GM18526 (cell line): Measurements from ENCODE around the gene NGB.

Experiments used
- POLR2A ChIP-seq: IDR thresholded peaks from 3 replicates; pipeline ENCODE4 v1.6.1; 2011; ENCODE audit not compliant: insufficient read length; ENCODE audit errors: extremely low read depth

NGB gene

DNA sequence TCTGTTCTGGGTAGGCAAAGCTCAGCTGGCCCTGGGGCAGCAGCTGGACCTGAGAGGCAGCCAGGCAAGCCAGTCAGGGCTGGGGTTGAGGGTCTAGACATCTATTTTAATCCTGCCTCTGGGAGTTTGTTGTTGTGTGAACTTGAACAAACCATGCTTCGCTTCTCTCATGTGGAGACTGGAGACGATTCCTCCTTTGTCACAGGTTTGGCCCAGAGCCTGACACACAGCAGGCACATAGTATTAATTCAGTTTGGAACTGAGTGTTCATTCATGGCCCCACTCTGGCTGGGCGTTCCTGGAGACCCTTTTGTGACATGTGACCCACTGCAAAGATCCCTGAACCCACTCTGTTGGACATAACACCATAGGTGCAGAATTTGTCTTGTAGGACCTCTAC lies 39.3 kb downstream of the NGB start:
- no peak for TF ChIP-seq POLR2A

DNA sequence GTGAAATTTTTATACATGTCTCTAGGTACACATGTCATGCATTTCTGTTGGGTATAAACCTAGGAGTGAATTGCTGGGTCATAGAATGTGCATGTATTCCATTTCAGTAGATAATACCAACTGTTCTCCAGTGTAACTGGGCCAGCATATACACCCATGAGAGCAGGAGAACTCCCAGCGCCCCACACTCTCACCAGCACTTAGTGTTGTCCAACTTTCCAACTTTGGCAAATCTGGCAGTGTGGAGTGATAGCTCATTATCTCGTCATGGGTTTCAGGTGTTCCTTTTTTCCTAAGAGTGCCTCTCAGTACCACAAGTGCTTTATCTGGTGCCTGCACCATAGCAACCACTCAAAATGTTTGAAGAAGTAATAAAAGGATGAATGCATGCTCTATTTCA lies 40.1 kb downstream of the NGB start:
- no peak for TF ChIP-seq POLR2A

DNA sequence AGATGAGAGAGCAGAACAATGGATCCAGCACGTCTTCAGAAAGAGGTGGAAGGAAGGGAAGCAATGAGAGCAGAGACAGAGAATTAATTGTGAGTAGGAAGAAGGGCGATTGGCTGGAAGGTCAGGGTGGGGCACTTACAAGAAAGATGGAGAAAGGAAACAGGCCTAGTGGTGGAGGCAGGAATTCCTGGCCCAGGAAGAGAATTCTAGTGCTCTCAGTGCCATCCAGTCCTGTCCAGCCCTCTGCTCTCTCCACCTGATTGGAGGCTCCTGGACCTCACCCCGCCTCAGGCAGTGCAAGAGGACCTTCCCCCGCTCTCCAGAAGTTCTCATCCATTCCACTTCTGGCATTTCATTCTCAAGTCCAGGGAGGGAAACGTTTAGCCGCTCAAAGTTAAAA lies 43.0 kb downstream of the NGB start:
- TF ChIP-seq POLR2A = no peak

DNA sequence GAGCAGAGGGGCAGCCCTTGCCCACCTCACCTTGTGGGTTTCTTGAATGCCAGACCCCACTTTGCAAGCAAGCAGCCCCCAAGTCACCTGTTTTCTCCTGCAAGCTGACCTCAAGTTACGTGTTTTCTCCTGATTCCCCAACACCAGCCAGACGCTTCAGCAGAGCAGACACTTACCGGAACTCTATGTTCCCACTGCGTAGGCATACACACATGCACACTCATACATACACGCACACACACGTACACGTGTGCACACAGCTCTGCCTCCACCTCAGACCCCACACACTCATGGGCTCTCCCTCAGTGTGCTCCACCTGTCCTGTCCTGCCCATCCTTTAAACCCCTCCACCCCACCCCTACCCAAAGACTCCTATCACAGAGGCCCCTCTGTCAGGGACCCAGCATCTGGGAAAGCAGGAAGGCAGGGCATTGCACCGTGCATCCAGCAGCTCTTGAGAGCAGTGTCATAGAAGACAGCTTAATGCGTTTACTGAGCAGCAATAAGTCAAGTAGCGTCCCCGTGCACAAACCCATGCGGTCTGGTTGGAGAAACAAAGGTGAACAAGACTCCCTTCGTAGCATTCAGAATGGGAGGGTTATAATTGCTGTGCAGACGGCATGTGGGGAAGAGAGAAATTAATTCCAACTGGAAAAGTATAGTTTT lies 45.0 kb downstream of the NGB start:
- TF ChIP-seq POLR2A = no peak

DNA sequence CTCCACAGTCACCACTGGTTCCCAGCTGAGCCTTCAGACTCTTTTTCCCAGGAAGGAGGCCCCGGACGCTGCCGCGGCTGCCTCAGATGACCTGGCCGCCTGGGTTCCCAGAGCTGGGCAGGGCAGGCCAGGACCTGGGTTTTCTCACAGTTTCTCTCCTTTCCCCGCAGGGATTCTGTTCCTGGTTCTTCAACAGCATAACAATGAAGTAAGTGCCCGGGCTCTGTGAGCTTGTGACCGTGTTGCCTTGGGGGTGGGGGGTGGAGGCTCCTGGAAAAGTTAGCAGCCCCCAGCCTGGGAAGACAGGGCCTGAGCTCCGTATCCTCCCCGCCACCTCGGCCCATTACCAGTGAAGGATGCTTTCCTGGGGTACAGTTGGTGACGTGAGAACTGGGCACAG lies 45.8 kb downstream of the NGB start:
- TF ChIP-seq POLR2A = no peak

DNA sequence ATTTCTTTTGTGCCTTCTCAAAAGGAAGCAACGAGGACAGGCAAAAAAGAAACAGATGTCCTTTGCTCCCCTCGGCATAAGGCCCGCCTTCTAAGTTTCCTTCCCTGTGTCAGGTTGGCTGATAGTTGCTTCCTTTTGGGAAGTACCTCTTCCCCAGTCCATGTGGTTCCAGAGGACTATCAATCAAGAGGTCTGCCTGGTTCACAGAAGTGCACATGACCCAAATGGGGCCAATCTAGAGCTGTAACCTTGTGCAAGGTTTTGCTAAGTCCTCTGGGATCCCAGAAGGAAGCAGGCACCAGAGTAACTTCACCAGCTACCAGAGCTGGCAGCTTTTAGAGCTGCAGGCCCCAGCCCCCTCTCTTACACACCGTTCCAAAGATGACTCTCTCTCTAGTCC lies 46.8 kb downstream of the NGB start:
- TF ChIP-seq POLR2A = no peak

DNA sequence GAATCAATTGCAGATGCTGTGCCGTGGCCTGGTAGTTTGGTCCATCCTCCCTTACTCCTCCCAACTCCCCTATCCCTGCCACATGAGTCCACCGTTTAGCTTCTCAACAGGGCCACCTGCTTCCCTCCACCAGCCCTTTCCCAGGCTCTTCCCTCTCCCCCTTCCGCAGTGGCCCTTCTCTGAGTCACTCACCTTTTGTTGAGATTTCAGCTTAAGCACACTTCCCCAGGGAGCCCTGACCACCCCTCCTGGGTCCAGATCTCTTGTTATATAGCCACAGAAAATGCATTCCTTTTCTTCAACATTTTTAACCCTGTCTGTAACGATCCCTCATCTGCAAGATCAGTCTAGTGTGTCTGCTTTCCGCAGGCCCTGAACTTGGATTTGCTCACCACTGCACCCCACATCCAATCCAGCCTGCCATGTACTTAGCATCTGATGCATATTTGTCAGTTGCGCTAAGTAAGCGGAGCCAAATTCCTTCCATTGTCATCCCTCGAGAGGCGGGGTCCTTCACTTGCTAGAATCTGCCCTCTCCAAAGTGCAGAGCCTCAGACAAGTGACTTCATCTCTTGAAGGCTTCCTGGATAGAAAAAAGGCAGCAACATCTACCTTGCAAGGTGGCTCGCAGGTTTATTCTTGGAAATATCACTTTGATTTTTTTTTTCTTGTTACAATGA lies 48.3 kb downstream of the NGB start:
- TF ChIP-seq POLR2A = no peak

DNA sequence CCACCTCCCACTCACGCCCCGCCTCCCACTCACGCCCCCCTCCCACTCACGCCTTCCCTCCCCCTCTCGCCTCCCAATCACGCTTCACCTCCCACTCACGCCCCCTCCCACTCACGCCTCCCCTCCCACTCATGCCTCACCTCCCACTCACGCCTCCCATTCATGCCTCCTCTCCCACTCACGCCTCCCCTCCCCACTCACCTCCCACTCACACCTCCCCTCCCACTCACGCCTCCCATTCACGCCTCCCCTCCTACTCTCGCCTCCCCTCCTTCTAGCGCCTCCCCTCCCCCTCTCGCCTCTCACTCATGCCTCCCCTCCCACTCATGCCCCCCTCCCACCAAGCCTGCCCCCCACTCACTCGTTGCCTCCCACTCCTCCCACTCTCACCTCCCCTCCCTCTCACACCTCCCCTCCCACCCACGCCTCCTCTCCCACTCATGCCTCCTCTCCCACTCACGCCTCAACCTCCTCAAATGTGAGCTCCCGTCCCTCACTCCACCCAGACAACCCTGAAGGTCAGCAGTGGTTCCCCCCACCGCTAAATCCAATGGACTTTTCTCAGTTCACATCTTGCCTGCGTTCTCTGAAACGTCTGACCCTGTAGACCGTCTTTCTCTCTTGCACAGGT lies 49.6 kb downstream of the NGB start:
- no peak for TF ChIP-seq POLR2A

DNA sequence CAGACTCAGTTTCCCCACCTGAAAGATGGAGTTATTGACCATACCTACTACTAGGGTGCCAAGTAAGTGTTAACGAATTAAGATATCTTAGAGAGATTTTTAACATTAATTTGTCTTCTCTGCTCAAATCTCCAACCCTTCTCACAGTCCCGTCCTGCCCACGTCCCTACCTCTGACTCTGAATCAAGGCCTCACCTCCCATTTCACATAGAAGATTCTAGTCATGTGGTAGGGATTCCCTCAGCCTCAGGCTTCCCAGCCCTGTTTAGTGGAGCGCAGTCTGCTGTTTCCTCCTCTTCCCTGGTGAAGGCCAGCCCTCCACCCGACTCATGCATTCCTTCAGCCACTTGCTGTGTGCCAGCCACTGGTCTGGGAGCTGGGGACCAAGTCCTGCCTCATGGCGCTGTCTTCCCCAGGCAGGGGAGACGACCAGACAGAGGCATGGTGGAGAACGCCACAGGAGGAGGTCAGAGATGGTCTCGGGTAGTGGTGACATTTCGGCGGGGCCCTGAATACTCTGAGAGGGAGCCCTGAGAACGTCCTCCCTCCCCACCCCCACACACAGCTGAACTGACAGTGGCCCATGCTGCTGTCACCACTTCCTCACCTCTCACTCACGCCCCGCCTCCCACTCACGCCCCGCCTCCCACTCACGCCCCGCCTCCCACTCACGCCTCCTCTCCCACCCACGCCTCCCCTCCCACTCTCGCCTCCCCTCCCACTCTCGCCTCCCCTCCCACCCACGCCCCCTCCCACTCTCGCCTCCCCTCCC lies 50.6 kb downstream of the NGB start:
- no peak for TF ChIP-seq POLR2A

DNA sequence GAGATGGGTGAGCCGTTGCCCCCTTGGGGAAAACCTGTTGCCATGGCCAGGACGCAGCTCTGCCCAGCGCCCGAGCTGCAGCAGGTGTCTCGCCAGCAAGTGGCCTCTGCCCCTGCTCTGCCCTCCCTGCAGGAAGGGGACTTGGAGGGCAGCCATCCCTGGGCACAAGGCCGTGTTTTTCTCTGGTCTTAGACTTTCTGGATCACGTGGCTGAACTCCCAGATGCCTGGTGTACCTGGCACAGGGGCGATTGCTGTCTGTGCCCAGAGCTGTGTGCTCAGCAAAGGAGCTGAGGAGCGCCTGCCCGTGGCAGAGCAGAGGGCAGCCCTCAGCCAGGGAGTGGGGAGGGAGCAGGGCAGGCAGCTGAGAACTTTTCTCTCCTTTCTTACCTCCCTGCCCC lies 51.4 kb downstream of the NGB start:
- no peak for TF ChIP-seq POLR2A

DNA sequence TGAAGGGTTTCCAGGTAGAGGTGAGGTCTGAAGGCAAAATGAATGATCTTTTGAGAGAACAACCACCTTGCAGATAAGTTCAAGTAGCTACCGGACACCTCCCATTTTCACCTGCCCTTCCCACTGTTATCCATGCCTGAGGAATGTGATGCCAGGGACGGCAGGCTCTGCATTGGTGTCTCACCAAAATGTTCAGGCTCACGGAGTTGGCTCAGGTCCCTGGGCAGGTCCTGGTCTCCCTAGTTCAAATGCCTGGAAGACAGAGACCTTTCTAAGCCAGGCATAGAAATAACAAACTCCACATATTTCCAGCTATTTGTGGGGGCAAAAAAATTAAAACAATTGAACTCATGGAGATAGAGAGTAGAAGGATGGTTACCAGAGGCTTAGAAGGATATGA lies 53.5 kb downstream of the NGB start:
- TF ChIP-seq POLR2A = no peak
